GM12878 (cell line): ENCODE measurements around the gene KRT7. TPM values are rescaled to one million over a fixed set of nuclear protein-coding genes. Genes with fewer than 3 reads are reported as not detected.

ENCODE experiments used
- ATAC-seq: fragments of 200-7000 bp; cut with Tn5 transposase; 3 replicates; pipeline ENCODE4 v1.9.1; 2020; ENCODE audit warnings: mild to moderate bottlenecking, moderate library complexity
- BruUV-seq: library from RNA; stranded (reverse); fragments of 400-500 nt; replicated peaks from 2 replicates; lab custom pipeline; 2021; lab: Mats Ljungman, UMichigan
- CTCF ChIA-PET: fragments of 300-600 bp; sonication (Branson Sonifier 250); formaldehyde crosslinking; extraction: SDS; loops from one replicate; lab custom pipeline; 2021; ENCODE audit warnings: inconsistent platforms; lab: Yijun Ruan, JAX
- POLR2A ChIA-PET: fragments of 350-600 bp; formaldehyde crosslinking; extraction: SDS; loops from one replicate; lab custom pipeline; 2021; ENCODE audit warnings: inconsistent platforms; lab: Charles Lee
- RAD21 ChIA-PET: fragments of 300-600 bp; sonication (Branson Sonifier 250); formaldehyde crosslinking; loops from one replicate; lab custom pipeline; 2023; ENCODE audit warnings: antibody characterized with exemption; ENCODE audit not compliant: unreplicated experiment; lab: Charles Lee
- SMC1A ChIA-PET: fragments of 300-600 bp; sonication (Branson Sonifier 250); formaldehyde crosslinking; loops from one replicate; lab custom pipeline; 2023; ENCODE audit not compliant: unreplicated experiment, uncharacterized antibody; lab: Charles Lee
- DNase-seq: peaks from one replicate; pipeline ENCODE4 v3.0.0-alpha.2; 2011; ENCODE audit warnings: low read depth, low spot score
- FAIRE-seq: peaks from 3 replicates; lab custom pipeline; 2011; peaks lifted over from hg19 to GRCh38; lab: Jason Lieb, UNC
- H2AFZ ChIP-seq: 2 replicates; pipeline ENCODE4 v1.6.0; 2011; ENCODE audit warnings: low read depth, low read length, control low read depth; ENCODE audit not compliant: control insufficient read depth
- H3K27ac ChIP-seq: 2 replicates; pipeline ENCODE4 v1.5.1; 2011; ENCODE audit warnings: control low read depth; ENCODE audit not compliant: control insufficient read depth, insufficient read depth
- H3K27me3 ChIP-seq, 2 experiments: replicated peaks in 1 of 2; 2 replicates each; pipeline versions ENCODE4 v1.6.0 to v1.6.1; 2011; ENCODE audit warnings: low read length in 1 of 2; ENCODE audit not compliant: control insufficient read depth in 2 of 2, insufficient read depth in 2 of 2
- H3K36me3 ChIP-seq, 2 experiments: 2 replicates each; pipeline ENCODE4 v1.5.1; 2011; ENCODE audit warnings: low read length in 1 of 2; ENCODE audit not compliant: control insufficient read depth in 2 of 2, insufficient read depth in 2 of 2
- H3K4me1 ChIP-seq: 2 replicates; pipeline ENCODE4 v1.6.1; 2011; ENCODE audit warnings: mild to moderate bottlenecking, low read length, moderate library complexity, mixed read lengths; ENCODE audit not compliant: control insufficient read depth, insufficient read depth
- H3K4me2 ChIP-seq: 2 replicates; pipeline ENCODE4 v1.6.0; 2011; ENCODE audit warnings: control low read depth; ENCODE audit not compliant: control insufficient read depth, insufficient read depth
- H3K4me3 ChIP-seq: fragments of 200-600 bp; sonication (generic); 2 replicates; pipeline ENCODE4 v1.5.1; 2016
- H3K79me2 ChIP-seq: 2 replicates; pipeline ENCODE4 v1.6.0; 2011; ENCODE audit warnings: low read length; ENCODE audit not compliant: control insufficient read depth, insufficient read depth
- H3K9ac ChIP-seq: 2 replicates; pipeline ENCODE4 v1.8.0; 2011; ENCODE audit warnings: low read length, control low read depth, mixed read lengths; ENCODE audit not compliant: control insufficient read depth, insufficient read depth
- H3K9me3 ChIP-seq: replicated peaks from 3 replicates; pipeline ENCODE4 v1.5.1; 2011; ENCODE audit warnings: mild to moderate bottlenecking, low read length; ENCODE audit not compliant: control insufficient read depth, insufficient read depth
- H4K20me1 ChIP-seq: 2 replicates; pipeline ENCODE4 v1.6.0; 2011; ENCODE audit not compliant: control insufficient read depth, insufficient read depth
- BCLAF1 ChIP-seq: fragments of 450-650 bp; IDR thresholded peaks from 2 replicates; pipeline ENCODE4 v1.6.1; 2017; ENCODE audit warnings: antibody characterized with exemption, mild to moderate bottlenecking, moderate library complexity
- CREM ChIP-seq: IDR thresholded peaks from 2 replicates; pipeline ENCODE4 v1.6.1; 2014; ENCODE audit warnings: antibody characterized with exemption, low read depth
- EZH2 ChIP-seq: IDR thresholded peaks from 2 replicates; pipeline ENCODE4 v1.6.1; 2012; ENCODE audit warnings: low read depth, mild to moderate bottlenecking, control low read depth, inconsistent platforms, low read length, borderline replicate concordance; ENCODE audit not compliant: control insufficient read depth
- NFXL1 ChIP-seq: fragments of 450-650 bp; IDR thresholded peaks from 2 replicates; pipeline ENCODE4 v1.6.1; 2017; ENCODE audit warnings: antibody characterized with exemption, mild to moderate bottlenecking, borderline replicate concordance
- SMAD1 ChIP-seq: fragments of 450-650 bp; IDR thresholded peaks from 2 replicates; pipeline ENCODE4 v1.6.1; 2018; ENCODE audit warnings: mild to moderate bottlenecking, low read depth; ENCODE audit not compliant: partially characterized antibody
- SMC3 ChIP-seq: IDR thresholded peaks from 2 replicates; pipeline ENCODE4 v1.6.1; 2011; ENCODE audit warnings: low read length, improper control_type of control experiment, borderline replicate concordance
- SP1 ChIP-seq: IDR thresholded peaks from one replicate; pipeline ENCODE4 v1.6.1; 2011; ENCODE audit warnings: low read depth, low read length
- ZZZ3 ChIP-seq: IDR thresholded peaks from 2 replicates; pipeline ENCODE4 v1.6.1; 2011; ENCODE audit warnings: low read depth; ENCODE audit not compliant: control insufficient read depth, insufficient read length
- WGBS: methylation state at CpG from one replicate; pipeline ENCODE4 v1.1.6; 2016; ENCODE audit warnings: low lambda C conversion rate; ENCODE audit not compliant: insufficient replicate concordance, insufficient coverage; ENCODE audit errors: missing lambda C conversion rate; 5-methylcytosine and 5-hydroxymethylcytosine counted together
- in situ Hi-C: fragments of 300-500 bp; cut with MboI; formaldehyde crosslinking; loops from 9 replicates; pipeline ENCODE4 v1.14.3; 2018; ENCODE audit warnings: mixed read lengths
- intact Hi-C: fragments of 100-400 bp; cut with micrococcal nuclease; formaldehyde crosslinking; loops from one replicate; pipeline ENCODE4 v1.14.2; 2022; ENCODE audit not compliant: unreplicated experiment
- polyA plus RNA-seq, 11 experiments: library from polyadenylated mRNA; depleted of rRNA in 4 of 11; unstranded in 6 of 11; stranded (reverse) in 5 of 11; fragments of >200 nt; fragmentation: Nextera tagmentation in 4 of 11; fragmentation: Illumina TruSeq in 1 of 11; extraction: Ambion mirVana in 4 of 11; extraction: Trizol in 1 of 11; gene quantifications; 1 replicate in 1 of 11; 2 replicates in 10 of 11; pipeline versions ENCODE4 v1.2.1 to v1.2.3, GENCODE V29; 2011 to 2016; ENCODE audit warnings: inconsistent platforms in 2 of 11, missing spikeins in 2 of 11, low read depth in 1 of 11
- total RNA-seq, 4 experiments: library from RNA; depleted of rRNA in 3 of 4; stranded (reverse); fragments of >200 nt in 3 of 4; fragmentation: Illumina TruSeq in 1 of 4; extraction: Trizol in 1 of 4; gene quantifications; 2 replicates each; pipeline versions ENCODE4 v1.2.1 to v1.2.3, GENCODE V29; 2013 to 2021
- TF ChIP-seq, protein P1 (sequence below), 3 experiments: IDR thresholded peaks in 2 of 3; conservative IDR thresholded peaks in 1 of 3; 2 replicates each; pipeline ENCODE4 v1.5.1; 2011; ENCODE audit warnings: low read depth in 3 of 3, low read length in 3 of 3, mild to moderate bottlenecking in 3 of 3, control low read depth in 2 of 3, moderate library complexity in 2 of 3, inconsistent platforms in 1 of 3, mixed read lengths in 1 of 3; ENCODE audit not compliant: control insufficient read depth in 2 of 3, insufficient read depth in 1 of 3; ENCODE audit errors: extremely low read depth in 1 of 3
- TF ChIP-seq, protein P2 (sequence below): fragments of 450-650 bp; conservative IDR thresholded peaks from 2 replicates; pipeline ENCODE4 v1.6.1; 2017; ENCODE audit warnings: mild to moderate bottlenecking, moderate library complexity

The KRT7 gene
- total and polyA plus RNA-seq, 10 of the 15 experiments (the other 5 are each of a cell fraction or from before 2014, with no cell fraction given) = 0.90 to 18.7 (median 4.8) TPM

DNA sequence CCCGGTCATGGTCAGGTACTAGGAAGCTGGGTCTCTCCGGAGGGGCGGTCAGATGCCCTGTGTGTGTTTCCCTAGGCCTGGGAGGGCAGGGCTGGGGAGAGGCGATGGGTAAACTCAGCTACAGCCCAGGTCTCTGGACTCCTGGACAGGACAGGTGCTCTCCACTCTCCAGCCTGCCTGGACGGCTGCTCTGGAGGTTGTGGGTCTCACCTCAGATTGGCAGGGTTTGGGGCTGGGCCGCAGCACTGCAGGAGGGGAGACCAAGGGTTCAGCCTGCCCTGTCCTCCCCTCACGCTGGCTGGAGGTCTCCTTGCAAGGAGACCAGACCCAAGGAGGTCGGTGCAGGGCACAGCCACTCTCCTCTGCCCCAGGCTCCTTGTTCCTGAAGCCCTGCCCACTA, 49.1 kb upstream of the KRT7 start:
- ChIA-PET CTCF (no interaction called here), RAD21 (no interaction called here), POLR2A (no interaction called here), SMC1A (no interaction called here)
- in situ Hi-C loops = no loop called here
- Histone ChIP-seq H3K36me3 (no peaks in the 10 kb centered on the region), H4K20me1 (no peaks in the 10 kb centered on the region), H3K4me1 (no peaks in the 10 kb centered on the region), H3K4me2 (no peak overlapping the region), H3K27me3 (no peaks in the 10 kb centered on the region; a peak in 1 of 4 replicates), H3K27ac (no peak overlapping the region), H3K9me3 (no peaks in the 10 kb centered on the region), H2AFZ (no peak overlapping the region), H3K79me2 (no peaks in the 10 kb centered on the region), H3K4me3 (no peak overlapping the region), H3K9ac (no peak overlapping the region)
- WGBS = 32% methylated on average over 8 of the region's 8 CpGs
- intact Hi-C loops = no loop called here
- BruUV-seq = no TSS peak
- FAIRE-seq = no peak
- ATAC-seq = no peak
- no peak for DNase-seq
- no peak for TF ChIP-seq SP1
- TF ChIP-seq SMC3 = no peak
- TF ChIP-seq, protein P1, sequence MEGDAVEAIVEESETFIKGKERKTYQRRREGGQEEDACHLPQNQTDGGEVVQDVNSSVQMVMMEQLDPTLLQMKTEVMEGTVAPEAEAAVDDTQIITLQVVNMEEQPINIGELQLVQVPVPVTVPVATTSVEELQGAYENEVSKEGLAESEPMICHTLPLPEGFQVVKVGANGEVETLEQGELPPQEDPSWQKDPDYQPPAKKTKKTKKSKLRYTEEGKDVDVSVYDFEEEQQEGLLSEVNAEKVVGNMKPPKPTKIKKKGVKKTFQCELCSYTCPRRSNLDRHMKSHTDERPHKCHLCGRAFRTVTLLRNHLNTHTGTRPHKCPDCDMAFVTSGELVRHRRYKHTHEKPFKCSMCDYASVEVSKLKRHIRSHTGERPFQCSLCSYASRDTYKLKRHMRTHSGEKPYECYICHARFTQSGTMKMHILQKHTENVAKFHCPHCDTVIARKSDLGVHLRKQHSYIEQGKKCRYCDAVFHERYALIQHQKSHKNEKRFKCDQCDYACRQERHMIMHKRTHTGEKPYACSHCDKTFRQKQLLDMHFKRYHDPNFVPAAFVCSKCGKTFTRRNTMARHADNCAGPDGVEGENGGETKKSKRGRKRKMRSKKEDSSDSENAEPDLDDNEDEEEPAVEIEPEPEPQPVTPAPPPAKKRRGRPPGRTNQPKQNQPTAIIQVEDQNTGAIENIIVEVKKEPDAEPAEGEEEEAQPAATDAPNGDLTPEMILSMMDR (IDR thresholded peaks at IDR 0.05 in 2 of 3, conservative IDR thresholded peaks at IDR 0.05 in 1 of 3; ENCODE audit: control insufficient read depth in 2 of 3, extremely low read depth in 1 of 3, insufficient read depth in 1 of 3, low read depth in 3 of 3, low read length in 3 of 3) = no peak
- no peak for TF ChIP-seq BCLAF1
- TF ChIP-seq EZH2 = no peak
- TF ChIP-seq SMAD1 = no peak
- TF ChIP-seq NFXL1 = no peak
- no peak for TF ChIP-seq CREM
- TF ChIP-seq ZZZ3 = no peak
- TF ChIP-seq, protein P2, sequence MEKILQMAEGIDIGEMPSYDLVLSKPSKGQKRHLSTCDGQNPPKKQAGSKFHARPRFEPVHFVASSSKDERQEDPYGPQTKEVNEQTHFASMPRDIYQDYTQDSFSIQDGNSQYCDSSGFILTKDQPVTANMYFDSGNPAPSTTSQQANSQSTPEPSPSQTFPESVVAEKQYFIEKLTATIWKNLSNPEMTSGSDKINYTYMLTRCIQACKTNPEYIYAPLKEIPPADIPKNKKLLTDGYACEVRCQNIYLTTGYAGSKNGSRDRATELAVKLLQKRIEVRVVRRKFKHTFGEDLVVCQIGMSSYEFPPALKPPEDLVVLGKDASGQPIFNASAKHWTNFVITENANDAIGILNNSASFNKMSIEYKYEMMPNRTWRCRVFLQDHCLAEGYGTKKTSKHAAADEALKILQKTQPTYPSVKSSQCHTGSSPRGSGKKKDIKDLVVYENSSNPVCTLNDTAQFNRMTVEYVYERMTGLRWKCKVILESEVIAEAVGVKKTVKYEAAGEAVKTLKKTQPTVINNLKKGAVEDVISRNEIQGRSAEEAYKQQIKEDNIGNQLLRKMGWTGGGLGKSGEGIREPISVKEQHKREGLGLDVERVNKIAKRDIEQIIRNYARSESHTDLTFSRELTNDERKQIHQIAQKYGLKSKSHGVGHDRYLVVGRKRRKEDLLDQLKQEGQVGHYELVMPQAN = no peak
